22Rv1 (cell line): ENCODE results near the gene SCAMP1.

Experiments
- H3K27ac ChIP-seq: fragments of 450-650 bp; 2 replicates; pipeline ENCODE4 v1.5.1; 2017
- CTCF ChIP-seq: fragments of 450-650 bp; IDR thresholded peaks from 2 replicates; pipeline ENCODE4 v1.5.1; 2017; ENCODE audit warnings: mild to moderate bottlenecking
- ZFX ChIP-seq: fragments of 450-650 bp; IDR thresholded peaks from 2 replicates; pipeline ENCODE4 v1.6.1; 2017; ENCODE audit warnings: antibody characterized with exemption, borderline replicate concordance

Gene SCAMP1

GRCh38 chr5:78339617-78340436 is 20.6 kb upstream of the SCAMP1 start:
- H3K27ac ChIP-seq = no peak overlapping the region
- TF ChIP-seq ZFX (no peak), CTCF (no peak)

- TF ChIP-seq CTCF = no peak
- TF ChIP-seq ZFX = no peak
- H3K27ac ChIP-seq = no peak overlapping the region
Measured at GRCh38 chr5:78341440-78341839, 19.0 kb upstream of the SCAMP1 start.

- TF ChIP-seq ZFX = no peak
- no peak for TF ChIP-seq CTCF
- no peak overlapping the region for H3K27ac ChIP-seq
Measured at GRCh38 chr5:78345485-78345884, 14.9 kb upstream of the SCAMP1 start.

GRCh38 chr5:78353520-78353919 is 6.9 kb upstream of the SCAMP1 start:
- TF ChIP-seq ZFX = no peak
- TF ChIP-seq CTCF = no peak
- H3K27ac ChIP-seq = no peak overlapping the region

GRCh38 chr5:78354066-78354670 is 6.2 kb upstream of the SCAMP1 start:
- TF ChIP-seq ZFX (no peak), CTCF (no peak)
- no peak overlapping the region for H3K27ac ChIP-seq

GRCh38 chr5:78355561-78355960 is 4.9 kb upstream of the SCAMP1 start:
- H3K27ac ChIP-seq = no peak overlapping the region
- TF ChIP-seq ZFX (no peak), CTCF (no peak)

- H3K27ac ChIP-seq = peak overlapping the region; percentile 85
Measured at GRCh38 chr5:78359455-78359830, 974 bp upstream of the SCAMP1 start.

- peak overlapping the region; percentile 85 for H3K27ac ChIP-seq
Measured at GRCh38 chr5:78360674-78360923, 182 bp downstream of the SCAMP1 start.

More at GRCh38 chr5:78360674-78360923, 182 bp downstream of the SCAMP1 start:
- TF ChIP-seq ZFX (no peak), CTCF (0 out of 2 replicates have a peak, but pooled peaks have one; percentile 6)
